ENCODE data around the gene POP7.

Gene POP7

GRCh38 chr7:100726996-100727761, 21.3 kb downstream of the POP7 start:
- no peak overlapping the region for H3K4me3 ChIP-seq (replicated peaks; ENCODE audit: low read depth, low read length)
- TF ChIP-seq CTCF (IDR thresholded peaks at IDR 0.05; ENCODE audit: insufficient read depth, low read length, poor library complexity, severe bottlenecking): no peak
- no peaks in the 10 kb centered on the region for H3K36me3 ChIP-seq (ENCODE audit: control insufficient read depth, insufficient read depth, low read length)
- DNase-seq (ENCODE audit: extremely low read depth, insufficient read length): no peak
- H3K27me3 ChIP-seq (replicated peaks; ENCODE audit: control insufficient read depth, insufficient read depth, low read length): no peaks in the 10 kb centered on the region; the same call in none of the 2 replicates

GRCh38 chr7:100728196-100728595, 22.3 kb downstream of the POP7 start:
- no peak for DNase-seq (ENCODE audit: extremely low read depth, insufficient read length)
- TF ChIP-seq CTCF (IDR thresholded peaks at IDR 0.05; ENCODE audit: insufficient read depth, low read length, poor library complexity, severe bottlenecking): no peak

DNA sequence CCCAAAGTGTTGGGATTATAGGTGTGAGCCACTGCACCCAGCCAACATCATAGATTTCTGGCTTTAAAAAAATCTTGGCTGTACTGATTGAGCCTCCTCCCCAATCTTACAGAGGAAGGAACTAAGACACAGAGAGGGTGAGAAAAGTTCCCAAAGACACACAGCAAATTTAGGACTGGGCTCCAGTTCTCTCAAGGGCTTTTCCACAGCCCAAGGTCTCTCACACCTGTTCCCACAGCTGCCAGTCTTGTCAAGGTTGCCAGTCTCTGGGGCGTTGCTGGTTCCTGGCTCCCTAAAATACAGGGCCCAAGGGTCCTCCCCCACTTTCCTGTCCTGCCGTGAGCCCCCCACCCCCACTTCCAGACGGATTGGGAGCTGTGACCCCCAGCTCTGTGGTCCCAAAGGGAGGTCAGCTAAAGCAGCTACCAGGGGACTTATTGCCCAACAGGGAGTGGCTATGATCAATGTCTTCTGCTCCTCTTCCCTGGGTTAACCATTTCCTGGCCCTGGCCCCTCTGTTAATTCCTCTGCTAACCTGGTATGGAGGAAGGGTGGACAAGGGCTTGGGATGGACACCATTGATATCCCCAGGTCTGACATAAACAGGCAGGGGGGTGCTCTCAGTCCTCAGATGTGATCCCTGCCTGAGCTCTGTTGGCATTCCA, 24.3 kb downstream of the POP7 start:
- TF ChIP-seq CTCF (IDR thresholded peaks at IDR 0.05; ENCODE audit: insufficient read depth, low read length, poor library complexity, severe bottlenecking): no peak

More at GRCh38 chr7:100728196-100728595, 22.3 kb downstream of the POP7 start:
- H3K27me3 ChIP-seq (replicated peaks; ENCODE audit: control insufficient read depth, insufficient read depth, low read length): no peaks in the 10 kb centered on the region; the same call in none of the 2 replicates
- no peaks in the 10 kb centered on the region for H3K36me3 ChIP-seq (ENCODE audit: control insufficient read depth, insufficient read depth, low read length)
- H3K4me3 ChIP-seq (replicated peaks; ENCODE audit: low read depth, low read length): no peak overlapping the region

DNA sequence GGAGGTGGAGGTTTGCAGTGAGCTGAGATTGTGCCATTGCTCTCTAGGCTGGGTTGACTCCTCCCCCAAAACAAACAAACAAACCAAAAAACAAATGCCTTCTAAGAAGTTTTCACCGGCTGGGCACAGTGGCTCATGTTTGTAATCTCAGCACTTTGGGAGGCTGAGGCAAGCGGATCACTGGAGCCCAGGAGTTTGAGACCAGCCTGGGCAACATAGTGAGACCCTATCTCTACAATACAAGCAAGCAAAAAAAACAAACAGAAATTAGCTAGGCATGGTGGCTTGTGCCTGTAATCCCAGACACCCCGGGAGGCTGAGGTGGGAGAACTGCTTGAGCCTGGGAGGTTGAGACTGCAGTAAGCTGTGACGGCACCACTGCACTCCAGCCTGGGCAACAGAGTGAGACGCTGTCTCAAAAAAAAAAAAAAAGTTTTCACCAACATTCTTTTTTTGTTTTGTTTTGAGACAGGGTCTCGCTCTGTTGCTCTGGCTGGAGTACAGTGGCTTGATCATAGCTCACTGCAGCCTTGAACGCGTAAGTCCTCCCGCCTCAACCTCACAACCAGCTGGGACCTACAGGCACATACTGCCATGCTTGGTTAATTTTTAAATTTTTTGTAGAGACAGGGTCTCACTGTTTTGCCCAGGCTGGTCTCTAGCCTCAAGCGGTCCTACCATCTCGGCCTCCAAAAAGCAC, 26.2 kb downstream of the POP7 start:
- H3K36me3 ChIP-seq (ENCODE audit: control insufficient read depth, insufficient read depth, low read length): no peaks in the 10 kb centered on the region
- DNase-seq (ENCODE audit: extremely low read depth, insufficient read length): no peak
- no peak overlapping the region for H3K4me3 ChIP-seq (replicated peaks; ENCODE audit: low read depth, low read length)
- TF ChIP-seq CTCF (IDR thresholded peaks at IDR 0.05; ENCODE audit: insufficient read depth, low read length, poor library complexity, severe bottlenecking): no peak
- H3K27me3 ChIP-seq (replicated peaks; ENCODE audit: control insufficient read depth, insufficient read depth, low read length): no peaks in the 10 kb centered on the region

More for the DNA sequence above, 24.3 kb downstream of the POP7 start:
- Histone ChIP-seq H3K27me3 (replicated peaks; ENCODE audit: control insufficient read depth, insufficient read depth, low read length) (no peaks in the 10 kb centered on the region), H3K4me3 (replicated peaks; ENCODE audit: low read depth, low read length) (no peak overlapping the region), H3K36me3 (ENCODE audit: control insufficient read depth, insufficient read depth, low read length) (no peaks in the 10 kb centered on the region)
- no peak for DNase-seq (ENCODE audit: extremely low read depth, insufficient read length)

DNA sequence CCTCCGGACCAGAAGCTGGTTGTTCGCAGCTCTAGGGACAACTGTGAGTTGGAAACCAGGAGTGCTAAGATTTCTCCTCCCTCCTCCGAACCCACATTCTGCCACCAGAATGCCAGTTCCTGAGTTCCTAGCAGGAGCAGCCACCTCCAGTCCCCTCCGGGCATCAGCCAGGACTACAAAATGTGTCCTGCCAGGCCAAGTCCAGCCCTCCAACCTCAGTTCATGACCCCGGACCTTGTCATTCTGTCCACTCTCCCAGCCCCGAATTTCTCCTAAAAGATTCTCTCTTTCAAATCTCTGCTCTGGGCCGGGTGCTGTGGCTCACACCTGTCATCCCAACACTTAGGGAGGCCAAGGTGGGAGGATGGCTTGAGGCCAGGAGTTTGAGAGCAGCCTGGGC, 29.8 kb downstream of the POP7 start:
- no peak for DNase-seq (ENCODE audit: extremely low read depth, insufficient read length)
- Histone ChIP-seq H3K27me3 (replicated peaks; ENCODE audit: control insufficient read depth, insufficient read depth, low read length) (no peaks in the 10 kb centered on the region), H3K4me3 (replicated peaks; ENCODE audit: low read depth, low read length) (no peak overlapping the region), H3K36me3 (ENCODE audit: control insufficient read depth, insufficient read depth, low read length) (no peaks in the 10 kb centered on the region)
- TF ChIP-seq CTCF (IDR thresholded peaks at IDR 0.05; ENCODE audit: insufficient read depth, low read length, poor library complexity, severe bottlenecking): no peak
